Heart left ventricle (tissue), 16 donors: ENCODE measurements around the gene ABTB1. TPM values are rescaled to one million over a fixed set of nuclear protein-coding genes. Genes with fewer than 3 reads are reported as not detected.

Source experiments
- ATAC-seq, 4 donors: fragments of 200-7000 bp; cut with Tn5 transposase; one replicate each; pipeline ENCODE4 v1.9.1; 2020 to 2022; ENCODE audit warnings: moderate library complexity in 4 of 4, mild to moderate bottlenecking in 3 of 4, moderate number of reproducible peaks in 1 of 4
- DNase-seq, 5 donors: peaks; one replicate each; pipeline ENCODE4 v3.0.0-alpha.2; 2020
- H3K27ac ChIP-seq, 12 donors: fragments of 200-600 bp; sonication (generic) in 4 of 12; one replicate each; pipeline versions ENCODE4 v1.5.0 to v1.8.0; 2016 to 2022; ENCODE audit warnings: mild to moderate bottlenecking in 2 of 12
- H3K27me3 ChIP-seq, 9 donors: fragments of 200-600 bp; sonication (generic) in 2 of 9; one replicate each; pipeline versions ENCODE4 v1.5.1 to v1.8.0; 2016 to 2022; ENCODE audit warnings: mild to moderate bottlenecking in 3 of 9
- H3K36me3 ChIP-seq, 9 donors: fragments of 200-600 bp; sonication (generic) in 2 of 9; one replicate each; pipeline versions ENCODE4 v1.5.0 to v1.8.0; 2018 to 2022; ENCODE audit warnings: mild to moderate bottlenecking in 2 of 9
- H3K4me1 ChIP-seq, 12 donors: fragments of 200-600 bp; sonication (generic) in 4 of 12; one replicate each; pipeline versions ENCODE4 v1.5.0 to v1.8.0; 2016 to 2022; ENCODE audit warnings: mild to moderate bottlenecking in 3 of 12
- H3K4me3 ChIP-seq, 12 donors: fragments of 200-600 bp; sonication (generic) in 4 of 12; one replicate each; pipeline versions ENCODE4 v1.5.0 to v1.8.0; 2017 to 2022; ENCODE audit warnings: mild to moderate bottlenecking in 9 of 12, moderate library complexity in 4 of 12
- H3K9me3 ChIP-seq, 12 donors: fragments of 200-600 bp; sonication (generic) in 4 of 12; one replicate each; pipeline versions ENCODE4 v1.5.0 to v1.8.0; 2016 to 2022; ENCODE audit warnings: mild to moderate bottlenecking in 1 of 12
- CTCF ChIP-seq, 12 donors: fragments of 200-600 bp; sonication (generic) in 4 of 12; IDR thresholded peaks; one replicate each; pipeline versions ENCODE4 v1.5.0 to v1.8.0; 2018 to 2022; ENCODE audit warnings: antibody characterized with exemption in 12 of 12, mild to moderate bottlenecking in 5 of 12
- POLR2A ChIP-seq, 2 donors: fragments of 450-650 bp; IDR thresholded peaks; one replicate each; pipeline ENCODE4 v1.6.1; 2017; ENCODE audit warnings: antibody characterized with exemption in 2 of 2, mild to moderate bottlenecking in 2 of 2, moderate library complexity in 2 of 2
- WGBS, 4 donors: extraction: QIAGEN DNeasy Blood & Tissue Kit in 2 of 4; methylation state at CpG; one replicate each; pipeline versions ENCODE4 v1.1.5 to v1.1.7; 2013 to 2018; 5-methylcytosine and 5-hydroxymethylcytosine counted together
- intact Hi-C, 10 donors: fragments of 100-400 bp; cut with DNase I; formaldehyde crosslinking; loops; one replicate each; pipeline versions ENCODE4 v1.11.1 to v1.14.2; 2022
- long read RNA-seq, 3 donors: library from polyadenylated mRNA; unstranded; transcript quantifications; one replicate each; pipeline ENCODE4 v2.0.0, GENCODE V29; 2020 to 2021
- polyA plus RNA-seq, 2 donors: library from polyadenylated mRNA; stranded (reverse); fragments of 200-250 nt; gene quantifications; one replicate each; pipeline ENCODE4 v1.2.3, GENCODE V29; 2013
- total RNA-seq, 9 donors: library from RNA; depleted of rRNA in 2 of 9; stranded (reverse); fragments of >200 nt in 2 of 9; fragmentation: NEBNext Ultra II Directional in 3 of 9; extraction: Animal tissue kit (Norgen Biotek cat#: 25700) in 3 of 9; gene quantifications; one replicate each; pipeline versions ENCODE4 v1.1.0 to v1.2.4, GENCODE V29; 2016 to 2023
- donor health status: ischemic (EF 13 %, LVEDD 7.1; RV severe dilation, severe dysfunction).
- donor health status: healthy with polysubstance abuse.
- donor health status: DM: no; HTN: yes; CAD: no.
- donor health status: DM: no; HTN: no; CAD: no.
- donor health status: ischemic (EF 25% LVEDD 6.9; RV normal size, moderate dysfunction).
- donor health status: ischemic (EF 25% LVEDD 5.7; RV mildly dilated, moderate dysfunction).
- donor health status: healthy.
- donor health status: DM: yes; HTN: yes; CAD: no.
- donor health status: ischemic (EF 35%, LVEDD 5.7; RV mildly dilated, moderate dysfunction).
- donor health status: nonischemic (EF 11% LVEDD 7.7; RV severe dilation, severe dysfunction).
- donor health status: DM: yes; HTN: yes; CAD: no.
- donor health status: PGD.
- donor health status: ischemic (EF 29% LVEDD 5.4; RV normal size, mild dysfunction).
- donor health status: nonischemic (EF 23%, LVEDD 6.1; RV moderate dilation, normal function).

Gene ABTB1
- total RNA-seq (10 to 100 TPM; 15.4 to 39.3 (median 30.9) TPM), polyA plus RNA-seq (10 to 100 TPM; 29.3 to 35.3 TPM)
- long read RNA-seq, donor 1, transcript ABTB1-201 (12 exons, 1,965 nt) = major isoform, 21 of 56 reads
- long read RNA-seq, donor 1, transcript ABTB1-202 (12 exons, 1,961 nt) = minor isoform, 8 of 56 reads
- long read RNA-seq, donor 1, transcript ABTB1-208 (12 exons, 1,915 nt) = minor isoform, 6 of 56 reads
- long read RNA-seq, donor 1, partial matches to known transcripts = 7 of 56 reads
- long read RNA-seq, donor 1, other reads (novel, unspliced or antisense) = 13 of 56 reads
- long read RNA-seq, donor 2, transcript ABTB1-208 (12 exons, 1,915 nt) = minor isoform, 9 of 116 reads
- long read RNA-seq, donor 2, transcript ABTB1-202 (12 exons, 1,961 nt) = minor isoform, 25 of 116 reads
- long read RNA-seq, donor 2, transcript ABTB1-201 (12 exons, 1,965 nt) = major isoform, 39 of 116 reads
- long read RNA-seq, donor 2, partial matches to known transcripts = 6 of 116 reads
- long read RNA-seq, donor 2, other reads (novel, unspliced or antisense) = 37 of 116 reads
- long read RNA-seq, donor 3, transcript ABTB1-208 (12 exons, 1,915 nt) = minor isoform, 10 of 61 reads
- long read RNA-seq, donor 3, transcript ABTB1-202 (12 exons, 1,961 nt) = minor isoform, 7 of 61 reads
- long read RNA-seq, donor 3, transcript ABTB1-201 (12 exons, 1,965 nt) = major isoform, 24 of 61 reads
- long read RNA-seq, donor 3, partial matches to known transcripts = 8 of 61 reads
- long read RNA-seq, donor 3, other reads (novel, unspliced or antisense) = 12 of 61 reads

GRCh38 chr3:127672429-127673190, at the start of gene ABTB1:
Gene ABTB1 (plus strand): TSS chr3:127672952. CDS start chr3:127673026, 74 bp downstream.
- peak in 1 of 2 donors; percentile 82 for TF ChIP-seq POLR2A (IDR thresholded peaks at IDR 0.05)
- no peak for TF ChIP-seq CTCF (IDR thresholded peaks at IDR 0.05)
- WGBS, 4 donors = 0 to 1% (median 1%) methylated on average over 17 to 102 of the region's 102 CpGs
- intact Hi-C loops = loop anchor here in 4 of 10 donors (5.0 to 10.0 kb wide), 4 partner anchors 78 to 382 kb away; partner anchors contain the start of genes MGLL (in 2 of the 4), MCM2 (in 1 of the 4), SEC61A1 (in 1 of the 4) and TPRA1 (in 1 of the 4)
- peak within 1 kb of the TSS; percentile 80 to 100 (median 93) for H3K4me3 ChIP-seq
- ATAC-seq (peak; percentile 67 to 92 (median 86)), DNase-seq (peak; percentile 86 to 93 (median 89))
- no peaks in the 10 kb centered on the region for H3K27me3 ChIP-seq
- H3K27ac ChIP-seq = peak within 1 kb of the TSS; percentile 57 to 97 (median 93)
- H3K4me1 ChIP-seq = peaks cover 2 to 33% (median 22%) of the 10 kb centered on the region in 12 donors
- H3K36me3 ChIP-seq = peaks cover 0 to 27% (median 18%) of the 10 kb centered on the region in 9 donors
- no peaks in the 10 kb centered on the region for H3K9me3 ChIP-seq

- DNase-seq = no peak
- no peak for TF ChIP-seq POLR2A (IDR thresholded peaks at IDR 0.05)
- Histone ChIP-seq H3K4me1 (peaks cover 0 to 4% (median 0%) of the 10 kb centered on the region in 12 donors), H3K27ac (no peak overlapping the region), H3K36me3 (peaks cover 0 to 23% (median 17%) of the 10 kb centered on the region in 9 donors), H3K9me3 (no peaks in the 10 kb centered on the region), H3K4me3 (no peak overlapping the region), H3K27me3 (no peaks in the 10 kb centered on the region)
- intact Hi-C loops = no loop called here
- 90 to 94% (median 92%) methylated on average over 5 of the region's 5 CpGs for WGBS, 4 donors
- no peak for ATAC-seq
These were observed 48.7 kb upstream of the ABTB1 start for GRCh38 chr3:127624063-127624462.

GRCh38 chr3:127625821-127626220, 46.9 kb upstream of the ABTB1 start:
- peaks cover 0 to 16% (median 0%) of the 10 kb centered on the region in 9 donors for H3K27me3 ChIP-seq
- WGBS, 4 donors = 44 to 57% (median 52%) methylated on average over 2 of the region's 2 CpGs
- intact Hi-C loops = no loop called here
- no peak overlapping the region for H3K4me3 ChIP-seq
- TF ChIP-seq CTCF (IDR thresholded peaks at IDR 0.05) (no peak), POLR2A (IDR thresholded peaks at IDR 0.05) (no peak)
- peaks cover 0 to 15% (median 11%) of the 10 kb centered on the region in 12 donors for H3K4me1 ChIP-seq
- ATAC-seq (no peak), DNase-seq (no peak)
- H3K27ac ChIP-seq = no peak overlapping the region
- peaks cover 0 to 16% (median 7%) of the 10 kb centered on the region in 9 donors for H3K36me3 ChIP-seq
- no peaks in the 10 kb centered on the region for H3K9me3 ChIP-seq

GRCh38 chr3:127628426-127628787, 44.3 kb upstream of the ABTB1 start:
- intact Hi-C loops = no loop called here
- WGBS, 4 donors = 59 to 69% (median 64%) methylated on average over 4 of the region's 4 CpGs
- TF ChIP-seq CTCF (IDR thresholded peaks at IDR 0.05) (no peak), POLR2A (IDR thresholded peaks at IDR 0.05) (no peak)
- Histone ChIP-seq H3K36me3 (no peaks in the 10 kb centered on the region), H3K27me3 (peaks cover 0 to 19% (median 0%) of the 10 kb centered on the region in 9 donors), H3K27ac (no peak overlapping the region), H3K9me3 (no peaks in the 10 kb centered on the region), H3K4me3 (no peak overlapping the region), H3K4me1 (peaks cover 0 to 15% (median 11%) of the 10 kb centered on the region in 12 donors)
- ATAC-seq = no peak
- no peak for DNase-seq
